DMS 273 (cell line): Measurements from ENCODE around the gene NFATC1.

Source experiments
- DNase-seq: peaks from one replicate; lab custom pipeline; 2025; ENCODE audit not compliant: unreplicated experiment; lab: John Stamatoyannopoulos, UW

NFATC1 gene

GRCh38 chr18:79388043-79388442 lies 7.7 kb upstream of the NFATC1 start:
- DNase-seq, result no peak

- no peak for DNase-seq
Observed at GRCh38 chr18:79389689-79390088, 6.0 kb upstream of the NFATC1 start.

GRCh38 chr18:79392226-79392625 lies 3.5 kb upstream of the NFATC1 start:
- DNase-seq, result no peak

- peak; percentile 55 for DNase-seq
Observed at GRCh38 chr18:79393181-79393634, 2.5 kb upstream of the NFATC1 start.

GRCh38 chr18:79393635-79394533 lies 1.8 kb upstream of the NFATC1 start:
- peak; percentile 89 for DNase-seq

- peak; percentile 69 for DNase-seq
Observed at GRCh38 chr18:79394534-79395307, 1.0 kb upstream of the NFATC1 start.

GRCh38 chr18:79395308-79395640 lies 456 bp upstream of the NFATC1 start:
- DNase-seq, result no peak

- DNase-seq, result peak; percentile 77
Observed at GRCh38 chr18:79396431-79397246, 909 bp downstream of the NFATC1 start.

GRCh38 chr18:79397247-79397829 lies 1.6 kb downstream of the NFATC1 start:
- no peak for DNase-seq

- DNase-seq, result no peak
Observed at GRCh38 chr18:79397830-79398761, 2.4 kb downstream of the NFATC1 start.

GRCh38 chr18:79399275-79400081 lies 3.7 kb downstream of the NFATC1 start:
- no peak for DNase-seq

GRCh38 chr18:79400091-79400590 lies 4.4 kb downstream of the NFATC1 start:
- DNase-seq, result peak; percentile 46

GRCh38 chr18:79400591-79401381 lies 5.1 kb downstream of the NFATC1 start:
- no peak for DNase-seq

- no peak for DNase-seq
Observed at GRCh38 chr18:79401494-79402208, 5.9 kb downstream of the NFATC1 start.

- no peak for DNase-seq
Observed at GRCh38 chr18:79402209-79402576, 6.5 kb downstream of the NFATC1 start.

GRCh38 chr18:79402977-79403722 lies 7.4 kb downstream of the NFATC1 start:
- DNase-seq, result peak; percentile 55
